ENCODE measurements around the gene SLC45A2. TPM values are rescaled to one million over a fixed set of nuclear protein-coding genes. Genes with fewer than 3 reads are reported as not detected.

The SLC45A2 gene
- total RNA-seq, 1 experiment from 2014 or later: not detected

- Histone ChIP-seq H3K56ac (ENCODE audit: insufficient read length, low read depth, low read length) (no peak overlapping the region), H3K4ac (ENCODE audit: low read depth, low read length) (no peak overlapping the region), H3K14ac (ENCODE audit: insufficient read depth, low read length) (no peak overlapping the region), H2BK15ac (ENCODE audit: low read depth, low read length) (no peak overlapping the region), H2BK120ac (ENCODE audit: low read depth, low read length, poor library complexity, severe bottlenecking) (no peak overlapping the region), H3K4me1 (ENCODE audit: insufficient read depth, low read length) (peaks cover 2% of the 10 kb centered on the region; the same call in 1 of the 2 replicates), H4K20me1 (ENCODE audit: control insufficient read depth, insufficient read depth, insufficient read length) (no peaks in the 10 kb centered on the region), H2BK20ac (ENCODE audit: low read depth, low read length, poor library complexity, severe bottlenecking) (no peak overlapping the region), H2AFZ (ENCODE audit: low read length) (no peak overlapping the region), H3K27me3 (ENCODE audit: insufficient read depth, low read length) (no peaks in the 10 kb centered on the region), H4K91ac (ENCODE audit: insufficient read length, low read depth, low read length) (no peak overlapping the region), H3K9me3 (ENCODE audit: control insufficient read depth, low read depth, low read length) (no peaks in the 10 kb centered on the region), H3T11ph (ENCODE audit: low read length) (no peak overlapping the region), H3K4me2 (ENCODE audit: insufficient read depth, insufficient read length, low read length) (no peak overlapping the region), H4K8ac (replicated peaks; ENCODE audit: insufficient read length, low read depth, low read length) (no peak overlapping the region), H3K23me2 (ENCODE audit: insufficient read length, low read depth, low read length, poor library complexity, severe bottlenecking) (no peaks in the 10 kb centered on the region), H3K27ac (ENCODE audit: insufficient read length, low read depth, low read length) (no peak overlapping the region), H3K18ac (ENCODE audit: insufficient read length, low read depth, low read length) (no peak overlapping the region), H3K9ac (ENCODE audit: extremely low read depth, insufficient read length, low read length) (no peak overlapping the region), H2AK5ac (ENCODE audit: insufficient read length, low read length) (no peak overlapping the region), H3K23ac (ENCODE audit: insufficient read length, low read depth, low read length) (no peak overlapping the region), H2BK5ac (ENCODE audit: insufficient read length, low read length) (no peak overlapping the region), H4K5ac (ENCODE audit: insufficient read length, low read depth, low read length) (no peak overlapping the region), H3K79me1 (ENCODE audit: insufficient read depth, low read depth, low read length, poor library complexity, severe bottlenecking) (no peaks in the 10 kb centered on the region), H3K79me2 (ENCODE audit: insufficient read depth, low read length) (no peaks in the 10 kb centered on the region), H2BK12ac (ENCODE audit: insufficient read length, low read depth, low read length) (no peak overlapping the region)
- Mint-ChIP-seq H3K36me3 (ENCODE audit: insufficient read depth in 1 of 3, low read depth in 3 of 3) (peaks cover 0 to under 1% (median 0%) of the 10 kb centered on the region in 3 experiments; a peak in 1 of 7 replicates), H3K27ac (no peak overlapping the region), H3K27me3 (ENCODE audit: low read depth) (peaks cover 1% of the 10 kb centered on the region; the same call in 1 of the 2 replicates), H3K9me3 (peaks cover 0 to 2% of the 10 kb centered on the region in 2 experiments; a peak in 2 of 5 replicates), H3K4me3 (no peak overlapping the region), H3K4me1 (peaks cover 23% of the 10 kb centered on the region in 2 experiments)
- no peak for TF ChIP-seq CTCF (conservative IDR thresholded peaks at IDR 0.05)
- DNase-seq: no peak
Measured at GRCh38 chr5:33925278-33925677, 59.2 kb downstream of the SLC45A2 start.
